Jurkat, Clone E6-1 (cell line): Measurements from ENCODE around the gene C1QTNF3. TPM values are rescaled to one million over a fixed set of nuclear protein-coding genes. Genes with fewer than 3 reads are reported as not detected.
"Not testable (repeated sequence)": the region's sequence is repeated elsewhere in the genome, so short reads cannot be mapped to it uniquely, and the experiment has no call there.

ENCODE experiments used
- DNase-seq: peaks from one replicate; pipeline ENCODE4 v3.0.0-alpha.2; 2011; ENCODE audit warnings: low read depth, low spot score
- H3K4me3 ChIP-seq: 2 replicates; pipeline ENCODE4 v1.5.1; 2011; ENCODE audit warnings: mild to moderate bottlenecking, low read length, control low read depth, moderate library complexity
- polyA plus RNA-seq: library from polyadenylated mRNA; unstranded; fragments of >200 nt; gene quantifications from one replicate; pipeline ENCODE4 v1.2.1, GENCODE V29; 2012; ENCODE audit warnings: missing spikeins; ENCODE audit not compliant: insufficient read length, insufficient read depth

The C1QTNF3 gene
- 12.0 TPM for polyA plus RNA-seq

- H3K4me3 ChIP-seq, result no peak within 1 kb of the TSS
- DNase-seq, result no peak
Measured at GRCh38 chr5:34043099-34043876, at the start of gene C1QTNF3. TSS of gene C1QTNF3 (minus strand) at chr5:34043213. CDS start at chr5:34043125, 88 bp downstream.

- DNase-seq, H3K4me3 ChIP-seq: not testable (repeated sequence)
Measured at GRCh38 chr5:34091039-34091438, 48.0 kb upstream of the C1QTNF3 start.

DNA sequence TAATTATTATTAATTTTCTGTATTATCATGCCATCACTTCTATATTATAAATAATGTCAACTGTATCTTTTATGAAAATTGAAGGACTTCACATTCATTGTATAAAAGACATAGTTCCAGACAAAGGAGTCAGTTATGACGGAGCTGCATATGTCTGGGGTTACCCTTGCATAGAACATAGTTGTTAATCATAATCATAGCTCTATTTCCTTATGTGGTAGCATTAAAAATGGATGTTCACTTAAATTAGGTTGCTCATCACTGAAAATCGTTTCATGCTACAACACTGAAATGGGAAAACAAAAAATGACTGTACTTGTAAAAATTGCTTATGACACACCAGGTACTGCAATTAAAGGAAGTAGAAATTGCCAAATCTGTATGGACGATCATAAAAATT is 46.8 kb upstream of the C1QTNF3 start:
- not testable (repeated sequence) for DNase-seq, H3K4me3 ChIP-seq

DNA sequence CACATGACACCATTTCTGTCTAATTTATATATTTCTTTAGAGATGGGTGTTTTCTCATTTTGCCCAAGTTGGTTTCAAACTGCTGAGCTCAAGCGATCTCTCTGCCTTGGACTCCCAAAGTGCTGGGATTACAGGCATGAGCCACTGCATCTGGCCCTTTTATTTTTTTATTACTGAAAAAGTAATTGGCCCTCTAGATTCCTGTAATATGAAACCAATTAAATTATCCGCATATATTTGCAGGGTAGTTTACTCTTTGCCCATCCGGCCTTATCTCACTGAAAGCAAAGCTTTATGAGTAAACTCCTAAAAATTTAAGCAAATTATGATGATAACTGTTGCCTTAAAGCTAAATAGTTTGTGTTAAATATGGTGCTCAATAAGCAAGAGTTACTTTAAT is 44.7 kb upstream of the C1QTNF3 start:
- not testable (repeated sequence) for DNase-seq, H3K4me3 ChIP-seq

DNA sequence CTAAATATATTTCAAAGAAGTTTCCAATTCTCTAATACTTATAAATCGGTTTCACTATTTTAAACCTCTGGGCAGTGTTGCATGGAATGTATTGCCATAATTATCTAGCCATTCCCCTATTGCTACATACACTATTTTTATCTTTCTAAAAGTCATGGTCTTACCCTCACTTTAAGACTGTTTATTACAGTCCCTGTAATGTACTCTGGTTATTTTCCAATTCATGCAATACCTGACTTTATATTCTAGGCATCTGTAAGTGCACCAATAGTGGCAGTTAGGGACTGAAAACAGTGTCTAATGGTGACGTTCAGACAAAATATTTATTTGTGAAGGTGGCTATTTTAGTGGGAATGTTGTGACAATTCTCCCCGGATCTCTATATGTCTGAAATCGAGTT is 40.9 kb upstream of the C1QTNF3 start:
- H3K4me3 ChIP-seq, DNase-seq: not testable (repeated sequence)

- not testable (repeated sequence) for H3K4me3 ChIP-seq, DNase-seq
Measured at GRCh38 chr5:34079505-34079904, 36.5 kb upstream of the C1QTNF3 start.

- DNase-seq, H3K4me3 ChIP-seq: not testable (repeated sequence)
Measured at GRCh38 chr5:34077636-34078035, 34.6 kb upstream of the C1QTNF3 start.

DNA sequence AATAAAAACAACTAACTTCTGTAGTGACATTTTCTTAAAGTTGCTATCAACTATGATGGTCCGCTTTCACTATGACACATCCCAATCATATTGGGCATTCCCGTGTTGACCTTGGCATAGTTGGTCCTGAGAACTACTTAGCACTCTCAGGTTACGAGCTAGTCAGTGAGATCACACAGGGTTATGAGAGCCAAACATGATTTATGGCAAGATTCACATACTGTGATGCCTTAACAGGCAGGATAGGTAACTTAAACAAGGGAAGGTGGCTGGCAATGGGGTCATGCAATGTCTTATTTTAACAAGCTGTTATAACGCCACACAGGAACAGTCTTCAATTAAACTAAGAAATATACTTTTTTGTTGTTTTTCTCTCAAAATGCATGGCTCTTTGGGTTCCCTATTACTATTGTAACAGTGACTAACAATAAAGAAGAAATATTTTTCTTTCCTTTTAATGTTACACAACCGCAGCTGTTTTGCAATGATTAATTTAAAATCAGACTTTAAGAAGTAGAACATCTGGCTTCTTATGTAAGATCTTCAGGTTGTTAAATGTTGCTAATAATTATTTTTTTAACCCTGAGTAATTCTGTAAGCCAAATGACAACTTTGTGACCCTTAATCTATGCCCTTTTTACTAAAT is 33.8 kb upstream of the C1QTNF3 start:
- H3K4me3 ChIP-seq, DNase-seq: not testable (repeated sequence)

DNA sequence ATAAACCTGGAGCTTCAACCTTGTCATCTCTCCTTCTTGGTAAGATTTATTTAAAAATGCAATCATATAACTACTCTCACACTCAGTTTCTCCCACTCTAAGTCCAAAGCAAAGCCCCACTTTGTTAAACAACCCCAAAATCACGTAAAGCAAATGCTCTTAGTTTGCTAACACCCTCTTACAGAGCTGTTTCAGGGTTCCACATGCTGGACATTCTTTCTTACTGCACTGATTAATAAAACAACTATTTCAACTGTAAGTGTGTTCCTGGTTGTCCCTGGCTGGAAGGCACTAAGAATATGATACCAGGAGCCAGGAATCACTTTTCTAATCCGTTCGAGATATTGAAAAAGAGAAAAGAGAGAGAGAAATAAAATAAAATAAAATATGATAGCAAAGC is 31.5 kb upstream of the C1QTNF3 start:
- DNase-seq, H3K4me3 ChIP-seq: not testable (repeated sequence)

- not testable (repeated sequence) for DNase-seq, H3K4me3 ChIP-seq
Measured at GRCh38 chr5:34074071-34074470, 31.1 kb upstream of the C1QTNF3 start.

- H3K4me3 ChIP-seq, DNase-seq: not testable (repeated sequence)
Measured at GRCh38 chr5:34070626-34071025, 27.6 kb upstream of the C1QTNF3 start.

- DNase-seq, result no peak
- no peak overlapping the region for H3K4me3 ChIP-seq
Measured at GRCh38 chr5:34064656-34065055, 21.6 kb upstream of the C1QTNF3 start.

- no peak for DNase-seq
- no peak overlapping the region for H3K4me3 ChIP-seq
Measured at GRCh38 chr5:34062419-34062818, 19.4 kb upstream of the C1QTNF3 start.

GRCh38 chr5:34061993-34062392 is 19.0 kb upstream of the C1QTNF3 start:
- H3K4me3 ChIP-seq, result no peak overlapping the region

GRCh38 chr5:34059977-34060376 is 17.0 kb upstream of the C1QTNF3 start:
- no peak for DNase-seq
- H3K4me3 ChIP-seq, result no peak overlapping the region

More at GRCh38 chr5:34061993-34062392, 19.0 kb upstream of the C1QTNF3 start:
- DNase-seq, result no peak

DNA sequence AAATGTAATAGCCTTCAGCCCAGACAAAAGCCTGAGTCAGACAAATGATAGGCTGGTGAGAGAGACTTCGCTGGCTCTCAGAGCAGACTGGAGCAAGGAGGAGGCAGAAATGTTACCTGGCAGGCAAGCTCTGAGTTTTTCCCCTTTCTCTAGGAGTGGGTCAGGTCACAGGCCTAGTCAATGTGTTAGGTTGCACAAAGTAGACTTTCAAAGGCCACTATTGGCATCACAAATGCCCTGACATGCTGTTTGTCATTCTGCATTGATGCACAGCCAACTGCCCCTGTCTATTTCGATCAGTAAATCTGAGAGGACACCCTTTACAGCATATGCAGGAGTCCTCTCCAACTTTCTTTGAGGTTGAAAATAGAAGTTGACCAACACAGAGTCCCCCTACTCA is 15.5 kb upstream of the C1QTNF3 start:
- DNase-seq, result no peak

DNA sequence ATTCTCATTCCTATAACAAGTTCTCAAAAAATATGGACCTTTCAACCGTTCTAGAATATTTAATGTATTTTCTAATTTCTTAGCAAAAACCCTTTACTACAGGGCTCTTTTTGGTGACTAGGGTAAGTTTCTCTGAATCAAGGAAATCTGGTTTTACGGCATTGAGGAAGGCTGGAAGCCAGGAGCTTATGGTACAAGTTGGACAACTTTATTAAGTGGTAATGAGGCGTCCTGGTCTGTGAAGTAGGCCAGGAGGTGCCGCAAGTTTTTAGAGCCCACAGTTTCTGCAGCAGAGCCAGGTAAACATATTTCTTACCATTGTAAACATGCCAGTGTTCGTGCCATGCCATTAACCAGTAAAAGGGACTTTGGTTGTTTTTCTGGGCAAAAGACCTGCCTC is 14.6 kb upstream of the C1QTNF3 start:
- H3K4me3 ChIP-seq, result no peak overlapping the region
- DNase-seq, result no peak

More for the DNA sequence above, 15.5 kb upstream of the C1QTNF3 start:
- no peak overlapping the region for H3K4me3 ChIP-seq

DNA sequence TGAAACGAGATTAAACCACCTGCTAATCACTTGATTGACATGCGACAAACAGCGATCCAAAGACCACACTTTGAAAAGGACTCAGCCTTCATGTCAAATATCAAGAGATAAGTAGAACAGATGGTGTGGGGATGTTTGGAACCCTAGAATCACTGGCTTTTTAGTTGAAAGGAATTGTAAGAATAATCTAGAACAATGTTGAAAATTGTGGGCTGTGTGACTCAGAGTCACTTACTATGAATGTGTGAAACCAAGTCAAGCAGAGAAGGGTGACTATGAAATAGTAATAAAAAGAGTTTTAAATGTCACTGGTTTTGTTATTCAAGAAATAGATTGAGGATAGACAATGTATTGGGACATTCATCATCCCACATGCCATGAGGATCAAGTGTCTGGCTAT is 14.1 kb upstream of the C1QTNF3 start:
- H3K4me3 ChIP-seq, result no peak overlapping the region
- DNase-seq, result no peak

GRCh38 chr5:34055667-34056066 is 12.7 kb upstream of the C1QTNF3 start:
- no peak for DNase-seq
- no peak overlapping the region for H3K4me3 ChIP-seq

DNA sequence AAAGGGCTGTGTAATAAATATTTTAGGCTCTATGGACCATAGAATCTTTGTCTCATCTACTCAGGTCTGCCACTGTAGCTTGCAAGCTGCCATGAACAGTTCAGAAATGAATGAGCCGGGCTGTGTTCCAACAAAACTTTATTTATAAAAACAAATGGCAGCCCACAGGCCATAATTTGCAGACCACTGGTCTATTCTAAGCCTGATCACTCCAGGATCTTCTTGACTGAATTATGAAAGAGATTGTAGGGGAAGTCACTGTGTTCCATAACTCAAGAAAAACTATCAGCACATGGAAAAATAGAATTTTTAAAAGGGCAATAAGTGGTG is 11.4 kb upstream of the C1QTNF3 start:
- H3K4me3 ChIP-seq, result no peak overlapping the region
- no peak for DNase-seq
